HG03280 (cell line): ENCODE measurements around the gene SOX30.
A peak's percentile ranks its signal among the peaks of the same experiment; 100 is the strongest.

Experiments
- ATAC-seq: cut with Tn5 transposase; IDR thresholded peaks from one replicate; pipeline ENCODE4 v1.9.1; 2021; ENCODE audit warnings: mild to moderate bottlenecking, moderate library complexity; ENCODE audit not compliant: unreplicated experiment

Gene SOX30

GRCh38 chr5:157665467-157666070 lies 13.3 kb upstream of the SOX30 start:
- ATAC-seq, result no peak

- no peak for ATAC-seq
These were observed 7.8 kb upstream of the SOX30 start for GRCh38 chr5:157659868-157660660.

- ATAC-seq, result no peak
These were observed 6.7 kb upstream of the SOX30 start for GRCh38 chr5:157658893-157659292.

- ATAC-seq, result no peak
These were observed 5.3 kb upstream of the SOX30 start for GRCh38 chr5:157657516-157657915.

- ATAC-seq, result peak; percentile 90
These were observed 438 bp downstream of the SOX30 start for GRCh38 chr5:157651623-157652376.

- ATAC-seq, result no peak
These were observed 1.1 kb downstream of the SOX30 start for GRCh38 chr5:157650991-157651611.

- ATAC-seq, result no peak
These were observed 3.1 kb downstream of the SOX30 start for GRCh38 chr5:157649101-157649500.

GRCh38 chr5:157648275-157648990 lies 3.8 kb downstream of the SOX30 start:
- no peak for ATAC-seq

GRCh38 chr5:157640406-157641066 lies 11.7 kb downstream of the SOX30 start:
- no peak for ATAC-seq

- ATAC-seq, result no peak
These were observed 21.9 kb downstream of the SOX30 start for GRCh38 chr5:157630341-157630740.

- no peak for ATAC-seq
These were observed 25.4 kb downstream of the SOX30 start for GRCh38 chr5:157626831-157627230.

GRCh38 chr5:157624144-157624543 lies 28.1 kb downstream of the SOX30 start:
- no peak for ATAC-seq

GRCh38 chr5:157620776-157621175 lies 31.5 kb downstream of the SOX30 start:
- no peak for ATAC-seq

GRCh38 chr5:157618191-157618765 lies 34.0 kb downstream of the SOX30 start:
- ATAC-seq, result no peak

- no peak for ATAC-seq
These were observed 35.5 kb downstream of the SOX30 start for GRCh38 chr5:157616785-157617184.

- no peak for ATAC-seq
These were observed 38.6 kb downstream of the SOX30 start for GRCh38 chr5:157613385-157614245.

- no peak for ATAC-seq
These were observed 39.7 kb downstream of the SOX30 start for GRCh38 chr5:157612581-157612980.

- ATAC-seq, result peak; percentile 57
These were observed 40.4 kb downstream of the SOX30 start for GRCh38 chr5:157611571-157612476.
